ENCODE measurements around the gene ADAMTS1. TPM values are rescaled to one million over a fixed set of nuclear protein-coding genes. Genes with fewer than 3 reads are reported as not detected.

ADAMTS1 gene
- total RNA-seq, result 131 and 144 TPM in 2 replicates

GRCh38 chr21:26845066-26845758 is at the start of gene ADAMTS1:
TSS of gene ADAMTS1 (minus strand) at chr21:26845409. CDS start at chr21:26844954, 455 bp downstream.

Other genes with a start within 250 kb of the ADAMTS1 start
- gene ADAMTS5, start 121.7 kb upstream of the ADAMTS1 start, total RNA-seq, result under 0.01 and 0.07 TPM in 2 replicates

Data from thoracic aorta endothelial cell (primary cell).